GM18951 (cell line): ENCODE data around the gene FLYWCH2.

Source experiments
- POLR2A ChIP-seq: IDR thresholded peaks from 4 replicates; pipeline ENCODE4 v1.6.1; 2011; ENCODE audit warnings: mild to moderate bottlenecking; ENCODE audit not compliant: insufficient read length, insufficient read depth; ENCODE audit errors: extremely low read depth
- in situ Hi-C: fragments of 300-500 bp; cut with MboI; formaldehyde crosslinking; loops from one replicate; pipeline ENCODE4 v1.12.0; 2022; ENCODE audit warnings: low sequenced_read_pairs, mixed read lengths, inconsistent platforms; ENCODE audit not compliant: unreplicated experiment

FLYWCH2 gene

DNA sequence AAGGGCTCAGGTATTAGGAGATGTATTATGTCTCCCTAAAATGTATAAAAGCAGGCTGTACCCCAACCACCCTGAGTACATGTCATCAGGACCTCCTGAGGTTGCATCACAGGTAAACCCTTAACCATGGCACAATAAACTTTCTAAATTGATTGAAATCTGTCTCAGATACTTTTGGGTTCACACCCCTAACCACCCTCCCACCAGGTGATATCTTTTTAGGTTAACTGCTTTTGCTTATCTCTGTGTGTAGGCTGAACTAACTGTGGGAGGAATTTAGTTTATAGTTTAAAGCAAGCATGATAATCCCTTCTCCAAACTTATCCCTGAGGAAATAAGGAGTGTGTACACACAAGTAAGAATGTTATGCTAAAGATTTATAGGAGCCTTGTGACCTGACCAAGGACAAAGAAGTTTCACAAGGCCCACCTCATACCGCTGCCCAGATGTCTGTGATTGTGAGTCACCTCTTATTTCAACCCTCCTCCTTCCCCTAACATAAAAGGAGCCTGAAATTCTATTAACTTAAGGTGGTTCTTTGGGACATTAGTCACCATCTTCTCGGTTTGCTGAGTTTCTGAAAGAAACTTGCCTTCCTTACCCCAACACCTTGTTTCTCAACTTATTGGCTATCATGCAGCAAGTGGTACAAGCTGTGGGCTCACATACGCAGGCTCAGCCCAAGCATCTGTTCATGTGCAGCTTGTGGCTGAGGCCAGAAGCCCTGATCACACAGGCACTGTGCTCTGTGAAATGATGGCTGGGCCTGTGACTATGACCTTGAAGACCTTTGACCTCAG lies 36.3 kb upstream of the FLYWCH2 start:
- TF ChIP-seq POLR2A = no peak
- in situ Hi-C loops = no loop called here

DNA sequence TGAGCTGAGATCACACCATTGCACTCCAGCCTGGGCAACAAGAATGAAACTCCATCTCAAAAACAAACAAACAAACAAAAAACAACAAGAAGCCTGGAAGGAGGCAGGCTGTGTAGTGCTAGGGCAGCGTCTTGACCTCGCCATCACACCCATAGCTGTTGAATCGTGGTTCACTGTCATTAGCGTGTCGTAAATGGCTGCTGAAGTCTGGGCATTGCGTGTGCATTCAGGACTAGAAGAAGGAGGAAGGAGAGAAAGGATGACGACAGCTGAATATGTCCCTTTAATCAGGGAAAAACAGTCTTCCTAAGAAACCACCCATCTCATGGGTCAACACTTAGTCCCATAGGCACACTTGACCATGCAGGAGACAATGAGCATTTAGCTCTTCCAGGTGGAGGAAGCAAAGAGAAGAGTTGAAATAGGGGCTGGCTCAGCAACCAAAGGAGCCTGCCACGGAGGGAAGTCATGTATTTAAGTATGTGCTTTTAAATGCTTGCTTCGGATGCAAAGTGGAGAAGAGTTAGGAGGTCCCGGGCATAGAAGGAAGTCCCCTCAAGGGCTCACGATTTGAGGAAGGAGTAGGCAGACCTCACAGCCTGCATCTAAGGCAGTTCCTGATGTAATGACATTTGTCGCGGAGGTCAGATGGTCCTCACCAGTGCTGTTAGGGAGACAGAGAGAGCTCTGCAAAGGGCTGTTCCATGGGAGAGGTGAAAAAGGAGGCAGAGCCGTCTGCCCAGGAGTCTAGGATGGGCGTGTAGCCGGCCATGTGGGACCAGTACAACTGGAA lies 33.9 kb upstream of the FLYWCH2 start:
- in situ Hi-C loops = no loop called here
- no peak for TF ChIP-seq POLR2A

DNA sequence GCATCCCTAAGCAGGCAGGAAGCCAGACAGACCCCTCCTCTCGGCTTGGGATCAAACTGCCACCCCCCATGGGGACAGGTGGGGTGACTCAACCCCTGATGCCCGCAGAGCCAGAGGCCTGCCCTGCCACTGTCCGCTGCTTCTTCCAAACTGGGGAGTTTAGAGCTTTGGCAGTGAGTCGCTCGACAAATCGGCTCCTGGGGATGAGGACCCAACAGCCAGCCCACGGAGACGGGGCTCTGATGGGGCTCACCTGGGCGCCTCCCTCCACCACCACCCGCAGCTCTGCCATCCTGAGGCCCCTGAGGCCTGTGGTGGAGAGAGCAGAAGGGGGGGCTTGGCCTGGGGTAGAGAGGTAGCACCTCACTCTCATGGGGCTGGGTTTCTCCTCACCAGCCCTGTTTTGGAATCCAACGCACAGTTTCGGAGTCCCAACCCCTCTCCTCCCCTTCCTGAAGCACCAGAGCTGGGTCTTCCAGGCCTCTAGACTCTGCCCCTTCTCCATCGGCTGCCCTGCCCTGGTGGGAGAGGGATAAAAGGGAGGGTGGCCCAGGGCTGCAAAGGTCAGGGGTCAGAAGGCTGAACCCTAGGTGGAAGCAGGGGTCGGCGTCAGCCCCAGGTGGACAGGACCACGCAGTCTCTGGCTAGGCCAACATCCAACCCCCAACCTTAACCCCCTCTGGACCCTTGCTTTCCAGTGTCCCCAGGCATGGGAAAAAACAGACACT lies 30.8 kb upstream of the FLYWCH2 start:
- in situ Hi-C loops = no loop called here
- TF ChIP-seq POLR2A = no peak

DNA sequence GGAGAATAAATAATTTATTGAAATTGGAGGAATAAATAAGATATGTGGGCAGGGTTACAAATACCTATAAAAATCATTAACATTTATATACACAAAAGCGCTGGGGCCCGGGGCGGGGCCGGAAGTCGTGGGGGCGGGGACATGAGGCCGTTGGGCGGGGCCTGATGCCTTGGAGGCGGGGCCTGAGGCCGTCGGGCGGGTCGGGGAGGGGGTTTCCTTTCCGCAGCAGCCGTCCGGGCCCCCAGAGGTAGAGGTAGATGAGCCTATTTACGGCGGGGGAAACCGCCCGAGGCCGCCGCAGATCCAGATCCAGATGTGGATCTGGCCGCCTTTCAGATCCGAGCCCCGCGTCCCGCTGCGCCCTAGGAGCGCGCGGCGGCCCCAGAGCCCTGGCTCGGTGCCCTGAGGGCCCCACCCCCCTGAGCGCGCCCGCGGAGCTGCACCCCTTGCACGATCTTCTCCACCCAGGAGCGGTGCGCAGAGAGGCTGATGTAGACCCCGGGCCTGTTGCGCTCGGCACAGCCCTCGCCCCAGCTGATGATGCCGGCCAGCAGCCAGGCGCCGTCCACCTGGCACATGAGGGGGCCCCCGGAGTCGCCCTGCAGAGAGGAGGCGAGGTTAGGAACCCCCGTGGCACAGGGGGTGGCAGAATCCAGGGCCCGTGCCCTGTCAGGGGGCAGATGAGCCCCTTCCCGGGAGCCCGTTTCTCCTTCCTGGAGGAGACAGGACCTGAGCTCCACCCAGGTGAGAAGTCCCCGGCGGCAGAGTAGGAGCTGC lies 30.1 kb upstream of the FLYWCH2 start:
- in situ Hi-C loops = no loop called here
- no peak for TF ChIP-seq POLR2A

DNA sequence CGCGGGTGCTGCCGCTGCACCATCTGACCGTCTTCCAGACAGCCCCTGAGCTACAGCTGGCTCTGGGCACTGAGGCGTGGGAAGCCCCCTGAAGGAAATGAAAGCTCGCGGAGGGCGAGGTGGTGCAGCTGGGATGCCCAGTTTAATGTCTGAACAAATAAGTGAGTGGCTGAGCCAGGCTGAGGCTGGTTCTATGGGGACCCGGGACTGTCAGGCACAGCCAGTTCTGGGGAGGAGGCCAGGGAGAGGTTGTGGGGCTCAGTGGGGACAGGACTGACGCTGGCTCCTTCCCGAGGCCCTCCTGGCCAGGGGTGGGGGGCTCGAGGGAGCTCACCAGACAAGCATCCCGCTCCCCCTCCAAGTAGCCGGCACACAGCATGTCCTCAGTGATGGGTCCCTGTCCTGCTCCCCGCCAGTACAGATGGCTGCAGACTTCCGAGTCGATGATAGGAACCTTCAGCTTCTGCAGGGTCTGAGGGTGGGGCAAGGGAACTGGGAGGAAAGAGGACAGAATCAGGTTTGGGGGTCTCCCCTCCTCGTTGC lies 29.4 kb upstream of the FLYWCH2 start:
- TF ChIP-seq POLR2A = no peak
- in situ Hi-C loops = no loop called here

DNA sequence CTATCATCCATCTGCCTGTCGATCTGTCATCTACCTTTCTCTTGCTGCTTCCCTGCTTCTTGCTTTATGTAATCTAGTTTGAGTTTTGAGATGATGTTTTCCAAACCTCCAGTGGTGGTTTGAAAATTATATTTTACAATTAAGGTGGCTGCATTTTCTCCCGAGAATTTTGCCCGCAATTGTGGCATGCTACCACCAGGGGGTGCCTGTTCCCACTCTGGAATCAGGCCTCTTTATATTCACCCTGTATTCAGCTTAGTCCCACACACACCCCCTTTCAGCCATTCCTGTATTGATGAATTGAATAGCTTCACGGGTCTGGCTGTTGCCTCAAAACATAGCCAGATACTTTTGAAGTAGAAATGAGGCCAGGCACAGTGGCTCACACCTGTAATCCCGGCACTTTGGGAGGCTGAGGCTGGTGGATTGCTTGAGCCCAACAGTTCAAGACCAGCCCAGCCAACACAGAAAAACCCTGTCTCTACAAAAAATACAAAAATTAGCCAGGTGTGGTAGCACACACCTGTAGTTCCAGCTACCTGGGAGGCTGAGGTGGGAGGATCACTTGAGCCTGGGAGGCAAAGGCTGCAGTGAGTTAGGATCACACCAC lies 28.2 kb upstream of the FLYWCH2 start:
- TF ChIP-seq POLR2A = no peak
- in situ Hi-C loops = no loop called here

DNA sequence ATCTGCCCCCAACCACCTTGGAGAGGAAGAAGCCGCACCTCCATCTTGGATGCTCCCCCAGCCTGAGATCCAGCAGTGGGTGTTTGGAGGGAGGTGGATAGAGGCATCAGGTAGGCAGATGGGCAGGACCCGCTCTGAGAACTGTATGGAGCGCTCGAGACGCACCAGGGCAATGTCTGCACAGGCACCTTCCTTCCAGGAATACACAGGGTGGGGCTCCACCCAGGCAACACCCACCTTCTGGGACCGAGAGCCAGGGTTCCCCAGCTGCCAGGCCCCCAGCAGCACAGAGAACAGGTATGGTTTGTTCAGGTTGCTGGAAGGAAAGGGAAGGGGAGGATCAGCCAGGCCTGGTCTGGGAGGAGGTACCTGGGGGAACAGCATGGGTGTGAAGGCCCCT lies 27.5 kb upstream of the FLYWCH2 start:
- in situ Hi-C loops = no loop called here
- TF ChIP-seq POLR2A = no peak

DNA sequence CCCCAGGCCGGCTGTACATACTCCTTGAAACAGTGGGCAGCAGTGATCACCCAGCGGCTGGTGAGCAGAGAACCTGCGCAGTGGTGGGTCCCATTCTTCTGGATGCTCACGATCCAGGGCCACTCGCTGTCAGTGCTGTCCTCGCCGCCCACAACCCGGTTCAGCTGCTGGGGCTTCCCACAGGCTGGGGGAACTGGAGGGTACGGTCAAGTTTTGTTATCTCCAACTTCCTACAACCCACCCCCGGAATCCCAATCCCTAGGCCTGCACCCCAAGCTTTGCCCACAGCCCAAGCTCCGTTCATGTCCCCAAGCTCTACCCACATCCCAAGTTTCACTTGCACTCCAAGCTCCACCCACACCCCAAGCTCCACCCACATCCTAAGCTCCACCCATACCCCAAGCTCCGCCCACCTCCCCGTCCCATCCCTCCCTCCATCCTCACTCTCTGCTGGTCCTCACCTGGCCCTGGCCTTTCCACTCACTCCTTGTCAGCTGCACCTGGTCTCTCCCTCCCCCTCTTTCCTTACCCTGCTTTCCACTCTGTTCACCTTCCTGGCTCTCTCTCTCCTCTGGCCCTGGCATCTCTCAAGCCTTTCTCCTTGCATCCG lies 26.8 kb upstream of the FLYWCH2 start:
- in situ Hi-C loops = no loop called here
- no peak for TF ChIP-seq POLR2A

DNA sequence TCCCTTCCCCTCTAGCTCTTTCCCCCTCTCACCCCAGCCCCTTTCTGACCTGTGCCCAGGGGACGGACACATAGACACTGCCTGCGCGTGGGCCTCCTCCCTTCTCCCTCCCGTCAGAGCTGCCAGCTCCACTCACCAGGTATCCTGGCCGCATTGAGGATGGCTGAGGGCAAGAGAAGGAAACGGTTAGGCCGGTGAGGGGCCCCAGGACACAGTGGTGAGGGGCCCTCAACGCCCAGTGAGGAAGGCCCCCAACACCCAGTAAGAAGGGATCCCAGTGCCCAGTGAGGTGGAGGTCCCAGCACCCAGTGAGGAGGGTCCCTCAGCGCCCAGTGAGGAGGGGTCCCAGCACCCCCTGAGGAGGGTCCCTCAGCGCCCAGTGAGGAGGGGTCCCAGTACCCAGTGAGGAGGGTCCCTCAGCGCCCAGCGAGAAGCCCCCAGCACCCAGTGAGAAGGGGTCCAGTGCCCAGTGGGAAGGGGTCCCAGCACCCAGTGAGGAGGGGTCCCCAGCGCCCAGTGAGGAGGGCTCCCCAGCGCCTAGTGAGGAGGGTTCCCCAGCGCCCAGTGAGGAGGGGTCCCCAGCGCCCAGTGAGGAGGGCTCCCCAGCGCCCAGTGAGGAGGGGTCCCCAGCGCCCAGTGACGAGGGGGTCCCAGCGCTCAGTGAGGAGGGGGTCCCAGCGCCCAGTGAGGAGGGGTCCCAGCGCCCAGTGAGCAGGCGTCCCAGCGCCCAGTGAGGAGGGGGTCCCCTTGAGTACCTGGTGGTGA lies 26.1 kb upstream of the FLYWCH2 start:
- in situ Hi-C loops = no loop called here
- TF ChIP-seq POLR2A = no peak

DNA sequence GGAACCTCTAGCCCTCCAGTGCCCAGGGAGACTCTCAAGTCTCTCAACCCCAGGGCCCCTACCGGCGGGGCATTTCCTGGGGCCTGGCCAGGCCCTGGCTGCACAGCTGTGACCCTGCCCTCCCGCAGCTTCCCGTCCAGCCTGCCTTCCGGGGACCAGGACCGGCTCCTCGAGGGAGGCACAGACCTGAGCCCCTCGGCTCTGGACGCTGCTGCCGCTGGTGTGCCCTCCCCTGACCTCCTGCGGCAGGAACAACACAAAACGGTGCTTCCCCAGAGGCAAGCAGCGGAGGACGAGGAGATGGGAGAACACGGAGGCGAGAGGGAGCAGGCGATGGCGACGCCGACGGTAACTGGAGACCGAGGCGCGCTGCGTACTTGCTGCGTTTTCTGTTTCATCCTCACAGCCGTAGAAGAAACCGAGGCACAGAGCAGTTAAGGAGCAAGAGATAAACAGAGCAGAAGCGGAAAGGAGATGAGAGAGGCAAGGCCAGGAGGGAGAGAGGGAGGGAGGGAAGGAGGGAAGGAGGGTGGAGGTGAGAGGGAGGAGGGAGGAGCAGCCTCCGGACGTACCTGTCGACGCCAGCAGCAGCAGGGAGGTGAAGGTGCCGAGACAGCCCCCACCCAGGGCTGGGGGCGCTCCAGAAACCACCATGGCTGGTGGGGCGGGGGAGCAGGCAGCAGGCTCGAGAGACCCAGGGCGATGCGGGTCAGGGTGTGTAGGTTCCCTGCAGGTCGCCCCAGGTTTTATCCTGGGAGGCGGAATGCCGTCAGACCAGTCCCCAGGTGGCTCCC lies 25.4 kb upstream of the FLYWCH2 start, which contains the start of gene PRSS22:
Gene PRSS22 (minus strand): TSS at position 720 of the 794 bp plus-strand sequence. CDS start 66 bp downstream, at position 654.
- in situ Hi-C loops = no loop called here
- TF ChIP-seq POLR2A = no peak

DNA sequence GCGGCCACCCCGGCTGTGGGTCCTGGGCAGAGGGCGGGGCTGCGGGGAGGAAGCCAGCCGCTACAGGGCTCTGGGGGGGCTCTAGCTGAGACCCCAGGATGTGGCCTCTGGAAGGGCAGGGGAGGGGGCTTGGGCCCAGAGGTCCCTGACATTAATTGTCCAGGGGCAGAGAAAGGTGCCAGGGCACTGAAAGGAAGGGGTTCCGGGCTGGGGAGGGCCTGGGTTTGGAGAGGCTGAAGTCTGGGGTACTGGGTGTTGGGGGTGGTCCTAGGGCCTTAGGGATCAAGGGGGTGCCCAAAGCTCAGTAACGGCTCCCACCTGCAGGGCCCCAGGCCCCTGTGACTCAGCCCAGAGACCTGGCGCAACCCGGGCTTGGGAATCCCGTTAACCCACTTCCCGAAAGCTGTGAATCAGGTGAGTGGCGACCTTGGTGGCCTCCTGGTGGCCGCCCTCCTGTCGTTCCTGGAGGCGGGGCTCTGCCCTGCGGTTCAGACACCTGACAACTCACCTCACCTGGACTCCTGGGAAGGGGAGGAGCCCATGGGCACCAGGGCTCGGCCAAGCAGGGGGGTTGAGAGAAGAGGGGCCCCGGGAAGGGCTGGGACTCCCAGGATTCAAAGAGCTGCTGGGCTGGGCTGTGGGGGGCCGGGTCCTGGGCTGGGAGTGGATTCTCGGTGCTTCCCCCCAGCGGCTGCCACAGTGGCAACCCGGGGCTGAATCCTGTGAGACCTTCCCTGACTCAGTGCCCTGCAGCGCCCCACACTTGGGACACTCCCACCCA lies 24.6 kb upstream of the FLYWCH2 start:
- no peak for TF ChIP-seq POLR2A
- in situ Hi-C loops = no loop called here
